ENCODE measurements around the gene OR6C4.
"Not testable (repeated sequence)": the region's sequence is repeated elsewhere in the genome, so short reads cannot be mapped to it uniquely, and the experiment has no call there.

Gene OR6C4

DNA sequence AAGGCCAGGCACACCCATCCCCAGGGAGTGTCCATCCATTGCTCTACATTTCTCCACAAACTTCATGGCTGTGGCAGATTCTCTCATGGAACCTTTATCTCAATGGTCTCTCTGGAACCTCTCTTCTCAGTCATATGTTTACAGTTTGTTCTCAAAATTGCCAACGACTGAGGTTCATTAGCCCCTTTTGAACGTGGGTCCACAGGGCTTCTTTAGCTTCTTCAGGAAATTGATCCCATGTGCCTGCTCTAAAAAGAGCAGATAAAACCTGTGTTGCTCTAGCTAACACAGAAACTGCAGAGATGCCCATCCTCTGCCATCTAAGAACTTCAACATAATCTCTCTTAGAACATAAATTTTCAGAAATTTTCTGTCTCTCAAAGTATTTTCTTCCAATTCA lies at the start of gene OR6C4:
Gene OR6C4, plus strand, starts transcription at position 301 of the 400 bp plus-strand sequence. CDS start 1,625 bp downstream, outside the sequence.
- DNase-seq (ENCODE audit: low read depth in 2 of 2), result no peak

DNA sequence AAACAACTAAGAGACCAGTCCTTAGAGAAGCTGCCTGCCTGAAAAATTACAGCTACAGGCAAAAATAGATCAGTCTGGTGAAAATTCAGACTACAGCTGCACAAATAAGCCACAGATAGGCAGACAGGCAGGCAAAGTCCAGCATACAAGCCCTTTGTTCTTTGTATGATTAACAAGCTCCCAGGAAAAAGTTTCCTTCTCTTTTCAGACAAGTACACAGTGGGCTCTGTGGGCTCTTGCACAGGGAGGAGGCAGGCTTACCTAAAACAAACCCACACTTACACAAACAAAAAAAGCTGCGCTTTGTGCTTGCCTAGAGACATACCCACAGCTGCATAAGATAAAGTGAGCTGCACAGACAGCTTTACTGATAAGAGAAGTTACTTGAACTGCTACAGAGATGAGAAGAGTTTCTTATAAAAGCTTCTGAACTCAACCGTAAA lies 49.6 kb upstream of the OR6C4 start:
- DNase-seq (ENCODE audit: low read depth in 2 of 2), result no peak

DNA sequence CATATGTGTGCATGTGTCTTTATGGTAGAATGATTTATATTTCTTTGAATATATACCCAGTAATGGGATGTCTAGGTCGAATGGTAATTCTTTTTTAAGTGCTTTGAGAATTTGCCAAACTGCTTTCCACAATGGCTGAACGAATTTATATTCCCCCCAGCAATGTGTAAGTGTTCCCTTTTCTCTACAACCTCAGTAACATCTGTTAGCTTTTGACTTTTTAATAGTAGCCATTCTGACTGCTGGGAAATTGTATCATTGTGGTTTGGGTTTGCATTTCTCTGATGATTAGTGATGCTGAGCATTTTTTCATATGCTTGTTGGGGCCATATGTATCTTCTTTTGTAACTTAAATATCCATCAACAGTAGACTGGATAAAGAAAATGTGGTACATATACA lies 47.8 kb upstream of the OR6C4 start:
- DNase-seq (ENCODE audit: low read depth in 2 of 2), result no peak

DNA sequence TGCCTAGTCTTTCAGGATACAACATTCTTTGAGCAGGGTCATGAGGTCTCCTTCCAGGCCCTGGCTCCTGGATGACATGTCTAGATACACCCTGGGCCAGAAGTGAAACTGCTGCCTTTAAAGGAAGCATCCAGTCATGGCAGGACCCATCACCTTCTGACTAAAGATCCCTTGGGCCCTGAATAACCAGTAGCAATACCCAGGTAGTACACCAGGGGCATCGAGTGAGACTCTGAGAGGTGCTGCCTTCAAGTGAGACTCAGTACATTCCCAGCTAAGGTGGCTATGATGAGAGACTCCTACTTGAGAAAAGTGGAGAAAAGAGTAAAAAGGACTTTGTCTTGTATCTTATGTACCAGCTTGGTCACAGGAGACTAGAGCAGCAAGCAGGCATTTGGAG lies 33.7 kb upstream of the OR6C4 start:
- DNase-seq (ENCODE audit: low read depth in 2 of 2), result no peak

DNA sequence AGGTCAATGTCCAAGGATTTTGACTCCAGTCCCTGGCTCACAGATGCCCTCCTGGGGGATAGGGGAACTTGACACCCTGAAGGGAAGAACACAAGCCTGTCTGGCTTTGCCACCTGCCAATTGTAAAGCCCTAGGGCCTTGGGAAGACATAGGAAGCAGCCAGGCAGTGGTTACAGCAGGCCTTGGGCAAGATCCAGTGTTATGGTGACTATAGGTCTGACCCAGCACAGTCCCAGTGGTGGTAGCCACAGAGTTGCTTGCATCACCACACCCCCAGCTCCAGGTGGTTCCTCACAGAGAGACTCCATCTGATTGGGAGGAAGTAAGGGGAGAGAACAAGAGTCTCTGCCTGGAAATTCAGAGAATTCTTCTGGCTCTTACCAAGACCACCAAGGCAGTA lies 33.0 kb upstream of the OR6C4 start:
- DNase-seq (ENCODE audit: low read depth in 2 of 2), result no peak

DNA sequence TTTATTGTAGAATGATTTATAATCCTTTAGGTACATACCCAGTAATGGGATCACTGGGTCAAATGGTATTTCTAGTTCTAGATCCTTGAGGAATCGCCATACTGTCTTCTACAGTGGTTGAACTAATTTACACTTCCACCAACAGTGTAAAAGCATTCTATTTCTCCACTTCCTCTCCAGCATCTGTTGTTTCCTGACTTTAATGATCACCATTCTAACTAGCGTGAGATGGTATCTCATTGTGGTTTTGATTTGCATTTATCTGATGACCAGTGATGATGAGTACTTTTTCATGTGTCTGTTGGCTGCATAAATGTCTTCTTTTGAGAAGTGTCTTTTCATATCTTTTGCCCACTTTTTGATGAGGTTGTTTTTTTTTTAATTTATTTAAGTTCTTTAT lies 1.2 kb upstream of the OR6C4 start:
- DNase-seq (ENCODE audit: low read depth in 2 of 2), result not testable (repeated sequence)

DNA sequence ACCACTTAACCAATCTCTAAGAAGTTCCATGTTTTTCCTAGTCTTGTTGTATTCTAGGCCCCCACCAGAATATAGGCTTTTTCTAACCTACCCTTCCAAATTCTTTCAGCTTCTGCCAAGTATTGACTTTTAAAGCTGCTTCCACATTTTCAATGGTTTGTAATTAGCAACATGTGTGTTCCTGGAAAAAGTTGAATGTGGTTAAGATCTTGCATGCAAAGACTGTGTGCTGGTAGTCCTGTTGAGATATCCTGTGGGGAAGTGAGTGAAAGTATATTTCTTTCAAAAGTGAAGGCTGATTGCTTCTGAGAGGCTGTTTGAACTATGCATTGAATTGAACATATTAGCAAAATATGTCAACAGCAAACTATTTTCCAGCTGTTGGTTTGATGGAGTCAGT lies 646 bp upstream of the OR6C4 start:
- DNase-seq (ENCODE audit: low read depth in 2 of 2), result no peak

DNA sequence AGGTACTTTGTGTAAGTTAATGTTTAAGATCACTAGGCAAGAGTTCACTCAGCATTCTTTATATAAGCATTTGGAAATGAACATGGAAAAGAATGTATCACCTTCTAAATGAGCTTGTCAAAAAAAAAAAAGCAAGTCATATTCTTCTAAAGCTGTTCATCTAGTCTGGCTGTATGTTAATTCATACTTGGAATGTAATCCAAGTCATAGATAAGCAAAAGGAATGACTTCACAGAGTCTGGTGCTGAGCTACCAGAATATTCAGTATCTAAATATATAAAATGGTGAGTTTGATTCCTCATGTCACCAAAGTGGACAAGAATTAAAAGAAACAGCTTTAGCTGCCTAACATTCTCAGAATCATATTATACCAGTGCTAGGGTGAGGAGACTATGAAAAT lies 4.9 kb downstream of the OR6C4 start:
- DNase-seq (ENCODE audit: low read depth in 2 of 2), result no peak

DNA sequence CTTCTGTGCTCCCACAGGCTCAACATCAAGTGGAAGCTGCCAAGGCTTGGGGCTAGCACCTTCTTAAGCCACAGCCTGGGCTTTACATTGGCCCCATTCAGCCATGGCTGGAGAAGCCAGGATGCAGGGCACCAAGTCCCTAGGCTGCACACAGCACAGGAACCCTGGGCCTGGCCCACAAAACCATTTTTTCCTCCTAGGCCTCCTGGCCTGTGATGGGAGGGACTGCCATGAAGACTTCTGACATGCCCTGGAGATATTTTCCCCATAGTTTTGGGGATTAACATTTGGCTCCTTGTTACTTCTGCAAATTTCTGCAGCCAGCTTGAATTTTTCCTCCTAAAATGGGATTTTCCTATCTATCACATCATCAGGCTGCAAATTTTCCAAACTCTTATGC lies 20.7 kb downstream of the OR6C4 start:
- DNase-seq (ENCODE audit: low read depth in 2 of 2), result not testable (repeated sequence)

DNA sequence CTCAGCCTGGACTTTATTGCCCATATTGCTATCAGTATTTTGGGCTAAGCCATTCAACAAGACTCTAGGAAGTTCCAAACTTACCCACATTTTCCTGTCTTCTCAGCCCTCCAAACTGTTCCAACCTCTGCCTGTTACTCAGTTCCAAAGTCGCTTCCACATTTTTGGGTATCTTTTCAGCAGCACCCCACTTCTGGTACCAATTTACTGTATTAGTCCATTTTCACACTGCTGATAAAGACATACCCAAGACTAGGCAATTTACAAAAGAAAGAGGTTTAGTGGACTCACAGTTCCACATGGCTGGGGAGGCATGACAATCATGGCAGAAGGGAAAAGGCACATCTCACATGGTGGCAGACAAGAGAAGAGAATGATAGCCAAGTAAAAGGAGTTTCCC lies 21.3 kb downstream of the OR6C4 start:
- not testable (repeated sequence) for DNase-seq (ENCODE audit: low read depth in 2 of 2)

DNA sequence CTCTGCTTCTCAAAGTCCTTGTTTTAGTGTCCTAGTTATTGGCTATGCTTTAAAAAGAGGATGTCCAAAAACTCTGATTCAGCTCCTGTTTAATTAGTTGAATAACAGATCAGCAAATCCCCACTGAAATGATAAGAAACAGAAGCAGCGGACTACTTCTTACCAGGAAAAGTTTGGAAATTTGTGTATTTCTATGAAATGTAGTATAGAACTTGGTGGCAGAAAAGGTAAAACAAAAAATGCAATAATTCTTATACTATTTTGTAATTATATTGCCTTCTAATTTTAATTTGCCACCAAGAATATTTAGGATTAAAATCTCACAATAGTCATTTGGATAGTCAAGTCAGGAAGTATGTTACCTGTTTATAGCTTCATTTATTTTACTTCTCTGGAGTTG lies 22.8 kb downstream of the OR6C4 start, which contains the start of gene OR2AP1:
Gene OR2AP1, plus strand, starts transcription at position 301 of the 400 bp plus-strand sequence. CDS start 1,947 bp downstream, outside the sequence.
- no peak for DNase-seq (ENCODE audit: low read depth in 2 of 2)

DNA sequence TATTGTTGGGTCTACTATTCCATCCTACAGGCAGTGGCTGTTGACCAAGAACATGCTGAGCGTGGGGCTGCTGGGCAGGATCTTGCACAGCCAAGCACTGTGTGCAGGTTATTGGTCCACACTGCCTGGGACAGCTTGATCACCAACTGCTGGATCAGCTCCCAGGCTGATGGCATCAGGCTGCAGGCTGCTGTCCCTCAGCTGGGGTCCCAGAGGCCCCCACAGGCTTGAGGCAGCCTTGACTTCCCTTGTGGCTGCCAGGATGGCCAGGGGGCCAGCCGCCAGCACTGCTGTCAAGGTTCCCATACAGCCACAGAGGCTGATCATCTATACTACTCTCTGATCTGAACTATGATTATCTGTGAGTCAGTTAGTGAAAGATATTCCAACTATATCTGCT lies 32.7 kb downstream of the OR6C4 start:
- no peak for DNase-seq (ENCODE audit: low read depth in 2 of 2)

DNA sequence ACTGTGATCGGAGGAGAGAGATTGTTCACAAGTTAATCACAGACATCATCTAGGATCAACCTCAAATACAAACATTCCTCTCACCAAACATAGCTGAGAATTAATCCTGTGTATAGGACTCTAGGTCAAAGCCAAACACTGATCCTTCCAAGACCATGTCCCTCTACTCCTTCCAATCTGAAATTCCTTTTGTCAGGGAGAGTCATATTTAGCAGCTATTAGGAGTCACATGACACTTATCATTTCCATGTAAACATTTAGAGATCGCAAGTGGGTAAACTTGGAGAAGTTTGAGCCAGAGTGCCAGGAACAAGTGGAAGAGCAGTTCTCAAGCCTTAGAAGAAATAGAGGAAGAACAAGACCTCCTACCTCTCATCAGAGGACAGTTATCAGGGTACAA lies 36.4 kb downstream of the OR6C4 start:
- no peak for DNase-seq (ENCODE audit: low read depth in 2 of 2)

DNA sequence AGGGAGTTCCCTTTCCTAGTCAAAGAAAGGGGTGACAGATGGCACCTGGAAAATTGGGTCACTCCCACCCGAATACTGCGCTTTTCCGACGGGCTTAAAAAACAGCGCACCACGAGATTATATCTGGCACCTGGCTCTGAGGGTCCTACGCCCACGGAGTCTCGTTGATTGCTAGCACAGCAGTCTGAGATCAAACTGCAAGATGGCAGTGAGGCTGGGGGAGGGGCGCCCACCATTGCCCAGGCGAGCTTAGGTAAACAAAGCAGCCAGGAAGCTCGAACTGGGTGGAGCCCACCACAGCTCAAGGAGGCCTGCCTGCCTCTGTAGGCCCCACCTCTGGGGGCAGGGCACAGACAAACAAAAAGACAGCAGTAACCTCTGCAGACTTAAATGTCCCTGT lies 40.8 kb downstream of the OR6C4 start:
- DNase-seq (ENCODE audit: low read depth in 2 of 2), result not testable (repeated sequence)
